Erythroblast (primary cell): Measurements from ENCODE around the gene NDST1.

ENCODE experiments used
- GATA1 ChIP-seq: IDR thresholded peaks from 2 replicates; pipeline ENCODE4 v1.6.1; 2011; ENCODE audit warnings: low read depth, mild to moderate bottlenecking, control low read depth, low read length, moderate library complexity
- POLR2A ChIP-seq: IDR thresholded peaks from 2 replicates; pipeline ENCODE4 v1.6.1; 2011; ENCODE audit warnings: mild to moderate bottlenecking, low read length

DNA sequence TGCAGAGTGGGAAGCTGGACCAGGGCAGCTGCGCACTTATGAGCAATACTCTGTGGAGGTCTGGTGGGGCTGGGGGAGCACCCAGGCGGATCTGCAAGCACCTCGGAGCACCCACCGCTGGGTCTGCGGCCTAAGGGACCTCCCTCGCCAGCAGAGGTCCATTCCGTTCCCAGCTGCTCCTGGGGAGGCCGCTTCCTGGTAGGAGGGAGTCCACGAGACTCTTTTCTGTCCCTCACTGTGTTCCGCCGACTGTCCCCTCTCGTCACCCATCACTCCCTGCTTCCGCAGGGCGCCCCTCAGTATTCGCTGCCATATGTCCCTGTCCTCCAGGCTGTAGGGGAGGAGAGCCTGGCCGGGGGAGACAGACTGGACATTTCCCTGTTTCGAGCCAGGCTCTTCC is 45.5 kb downstream of the NDST1 start:
- TF ChIP-seq POLR2A: no peak
- TF ChIP-seq GATA1: no peak
